Activated CD8-positive, alpha-beta memory T cell treated with anti-CD3 and anti-CD28 coated beads for 36 hours (primary cell): ENCODE data around the gene CH25H. TPM values are rescaled to one million over a fixed set of nuclear protein-coding genes. Genes with fewer than 3 reads are reported as not detected.

Experiments used
- CTCF ChIA-PET: fragments of 350-600 bp; sonication (Branson Sonifier 250); formaldehyde crosslinking; loops from one replicate; lab custom pipeline; 2021; ENCODE audit warnings: antibody characterized with exemption; lab: Charles Lee
- POLR2A ChIA-PET: fragments of 350-600 bp; sonication (Branson Sonifier 250); formaldehyde crosslinking; loops from one replicate; lab custom pipeline; 2021; ENCODE audit warnings: antibody characterized with exemption; lab: Charles Lee
- total RNA-seq, 2 experiments: library from RNA; stranded (reverse); gene quantifications; one replicate each; pipeline ENCODE4 v1.2.3, GENCODE V29; 2021

The CH25H gene
- total RNA-seq, 2 experiments from 2014 or later, result not detected

DNA sequence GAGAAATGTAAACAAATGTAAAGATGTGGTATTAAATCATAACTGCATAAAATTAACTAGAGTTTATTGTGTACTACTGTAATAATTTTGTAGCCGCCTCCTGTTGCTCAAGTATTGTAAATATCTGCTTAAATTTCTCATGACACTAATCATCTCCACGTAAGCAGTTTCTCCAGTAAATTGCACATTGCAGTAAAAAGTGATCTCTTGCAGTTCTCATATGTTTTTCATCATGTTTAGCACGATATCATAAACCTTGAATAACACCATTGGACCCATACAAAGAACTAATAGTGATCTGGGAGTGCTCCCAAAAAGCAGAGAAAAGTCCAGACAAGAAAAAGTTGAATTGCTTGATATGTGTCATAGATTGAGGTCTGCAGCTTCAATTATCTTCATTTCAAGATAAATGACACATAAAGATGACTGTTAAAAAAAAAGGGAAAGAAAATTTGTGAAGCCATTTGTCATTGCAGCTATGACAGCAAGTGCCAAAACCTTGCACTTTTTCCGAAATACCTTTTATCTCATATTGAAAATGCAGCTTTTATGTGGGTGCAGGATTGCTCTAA, 29.2 kb upstream of the CH25H start:
- ChIA-PET POLR2A (no interaction called here), CTCF (no interaction called here)

DNA sequence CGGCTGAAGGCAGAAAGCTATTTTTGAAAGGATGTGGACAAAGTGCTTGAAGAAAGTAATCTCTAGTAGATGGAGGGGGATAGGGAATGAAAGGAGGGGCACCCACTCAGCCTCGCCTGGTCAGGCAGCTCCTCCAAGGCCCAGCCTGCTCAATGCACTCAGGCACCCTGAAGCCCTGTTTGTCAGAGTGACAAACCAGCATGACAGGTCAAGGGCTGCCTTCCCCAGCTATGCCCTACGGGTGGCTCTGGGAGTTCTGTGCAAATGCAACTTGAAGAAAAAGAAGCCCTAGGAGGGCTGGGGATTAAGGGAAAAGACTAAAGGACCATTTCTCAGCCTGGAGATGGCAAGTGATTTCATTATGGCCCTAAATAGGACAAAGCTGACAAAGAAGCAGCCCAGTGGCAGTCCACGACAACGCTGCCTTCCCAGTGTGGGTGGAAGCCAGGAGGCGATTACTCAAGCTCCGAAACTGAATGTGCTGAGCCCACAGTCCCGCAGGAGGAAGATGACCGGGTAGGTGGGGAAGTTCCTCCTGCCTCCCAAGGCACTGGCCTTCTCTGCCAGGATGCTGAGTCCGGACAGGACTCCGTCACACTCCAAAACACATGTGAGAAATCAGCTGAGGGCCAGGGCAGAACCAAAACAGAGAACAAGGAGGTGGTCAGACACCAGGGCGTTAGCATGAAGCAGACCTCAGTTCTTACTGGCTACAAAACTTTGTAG, 28.1 kb upstream of the CH25H start:
- CTCF ChIA-PET, result interaction anchor here (1.5 kb wide), 1 partner anchor 206 kb away, joined by 4 read pairs; no protein-coding TSS in a partner anchor
- POLR2A ChIA-PET, result no interaction called here

DNA sequence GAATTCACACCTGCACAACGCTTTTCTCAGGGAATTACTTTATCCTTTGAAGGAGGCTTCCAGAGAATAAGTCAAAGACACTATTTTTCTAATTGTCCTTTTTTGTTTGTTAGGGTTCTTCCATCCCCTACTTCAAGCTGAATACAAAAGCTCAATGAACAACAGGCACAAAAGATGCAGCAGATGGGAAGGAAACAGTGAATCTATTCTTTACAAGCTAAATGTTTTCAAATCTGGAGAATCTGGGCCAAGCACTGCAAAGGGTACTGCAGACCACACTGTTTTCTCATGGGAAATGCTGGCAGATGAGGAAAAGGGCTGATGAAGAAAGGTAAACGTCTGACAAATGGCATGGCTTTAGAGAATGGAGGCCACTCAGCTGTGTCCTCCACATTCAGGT, 25.9 kb upstream of the CH25H start:
- ChIA-PET CTCF (no interaction called here), POLR2A (no interaction called here)

DNA sequence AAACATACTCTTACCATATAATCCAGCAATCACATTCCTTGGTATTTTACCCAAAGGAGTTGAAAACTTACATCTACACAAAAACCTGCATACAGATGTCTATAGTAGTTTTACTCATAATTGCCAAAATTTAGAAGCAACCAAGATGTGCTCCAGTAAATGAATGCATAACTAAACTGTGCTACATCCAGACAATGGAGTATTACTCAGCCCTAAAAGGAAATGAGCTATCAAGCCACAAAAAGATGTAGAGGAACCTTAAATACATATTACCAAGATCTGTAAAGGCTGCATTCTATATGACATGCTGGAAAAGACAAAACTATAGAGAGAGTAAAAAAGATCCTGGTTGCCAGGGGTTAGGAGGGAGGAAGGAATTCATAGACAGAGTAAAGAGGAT, 21.8 kb upstream of the CH25H start:
- ChIA-PET CTCF (no interaction called here), POLR2A (no interaction called here)

DNA sequence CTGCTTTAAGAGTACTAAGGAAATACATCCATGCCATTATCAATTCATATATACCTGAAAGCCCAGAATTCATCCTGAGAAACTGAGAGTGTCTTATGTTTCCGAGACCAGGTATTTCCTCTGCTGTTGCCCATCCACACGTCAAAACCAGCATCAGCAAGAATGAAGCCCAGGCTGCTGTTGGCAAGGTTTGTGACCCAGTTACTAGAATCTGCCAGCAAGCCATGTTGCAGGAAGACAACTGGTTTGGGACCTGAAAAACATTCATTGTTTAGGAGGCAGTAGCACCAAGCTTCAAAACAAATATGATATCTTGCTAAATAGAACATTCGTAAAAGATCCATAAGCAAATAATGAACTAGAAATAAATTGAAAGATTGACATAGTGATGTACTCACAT, 21.0 kb upstream of the CH25H start:
- ChIA-PET CTCF (no interaction called here), POLR2A (no interaction called here)

DNA sequence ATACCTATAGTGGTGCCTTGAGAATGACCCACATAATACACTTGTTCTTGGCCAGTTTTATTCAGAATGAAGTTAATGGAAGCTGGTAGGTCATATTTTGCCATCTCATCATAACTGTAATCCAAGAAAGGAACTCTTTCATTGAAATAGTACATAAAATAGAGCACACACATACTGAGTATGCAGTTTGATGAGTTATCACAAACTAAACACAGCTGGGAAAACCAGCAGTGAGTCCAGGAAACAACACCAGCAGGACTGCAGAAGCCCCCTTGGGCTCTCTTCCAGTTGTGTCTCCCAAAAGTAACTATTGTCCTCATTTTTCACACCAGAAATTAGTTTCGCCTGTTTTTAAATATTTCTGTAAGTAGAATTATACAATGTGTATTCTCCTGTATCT, 19.8 kb upstream of the CH25H start:
- CTCF ChIA-PET, result no interaction called here
- POLR2A ChIA-PET, result no interaction called here

DNA sequence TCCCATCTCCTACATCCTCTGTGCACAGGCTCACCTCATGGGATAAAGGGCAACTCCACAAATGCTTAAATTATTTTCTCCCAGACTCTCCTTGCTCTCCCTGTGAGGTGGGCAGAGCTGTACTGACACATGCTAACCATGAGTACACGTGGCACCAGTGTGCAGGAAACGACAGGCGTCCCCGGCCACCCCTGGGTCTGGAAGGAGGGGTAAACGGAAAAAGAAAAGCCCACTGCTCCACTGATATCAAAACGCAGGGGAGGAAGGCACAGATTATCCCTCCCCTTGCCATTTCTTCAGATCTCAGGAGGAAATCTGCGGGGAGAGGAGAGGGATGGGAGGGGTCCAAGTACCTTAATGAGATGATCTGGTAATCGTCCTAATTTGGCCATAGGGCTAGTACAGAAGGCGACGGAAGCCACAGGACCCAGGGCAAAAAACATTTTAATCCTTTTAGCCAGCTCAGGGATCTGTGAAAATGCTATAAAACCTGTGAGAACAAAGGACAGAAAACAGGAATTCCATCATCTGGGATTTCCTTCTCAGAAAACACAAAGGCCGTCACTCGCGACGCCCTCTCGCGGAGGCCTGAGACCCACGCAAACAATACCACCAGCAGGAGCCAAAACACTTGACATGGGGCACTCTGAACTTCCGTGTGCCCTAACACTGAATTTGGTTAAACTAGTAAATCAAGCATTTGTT, 17.8 kb upstream of the CH25H start:
- ChIA-PET POLR2A (no interaction called here), CTCF (no interaction called here)

DNA sequence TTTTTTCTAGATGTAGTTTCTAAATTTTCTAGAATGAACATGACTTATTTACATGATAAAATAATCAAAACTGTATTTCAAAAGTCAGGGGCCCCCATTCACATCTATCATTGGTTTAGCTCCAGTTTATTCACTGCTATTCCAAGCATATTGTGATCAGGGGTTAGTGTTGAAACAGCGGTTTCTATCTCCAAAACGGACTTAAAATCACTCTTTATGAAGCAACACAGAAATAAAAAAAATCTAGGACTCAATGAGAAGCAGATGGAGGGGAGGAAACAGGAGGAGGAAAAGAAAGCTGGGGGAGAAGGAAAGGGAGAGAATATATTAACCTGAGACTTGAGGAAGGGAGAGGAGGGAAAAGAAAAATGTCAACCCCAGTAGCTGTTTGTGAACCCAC, 14.8 kb upstream of the CH25H start:
- ChIA-PET POLR2A (no interaction called here), CTCF (no interaction called here)

DNA sequence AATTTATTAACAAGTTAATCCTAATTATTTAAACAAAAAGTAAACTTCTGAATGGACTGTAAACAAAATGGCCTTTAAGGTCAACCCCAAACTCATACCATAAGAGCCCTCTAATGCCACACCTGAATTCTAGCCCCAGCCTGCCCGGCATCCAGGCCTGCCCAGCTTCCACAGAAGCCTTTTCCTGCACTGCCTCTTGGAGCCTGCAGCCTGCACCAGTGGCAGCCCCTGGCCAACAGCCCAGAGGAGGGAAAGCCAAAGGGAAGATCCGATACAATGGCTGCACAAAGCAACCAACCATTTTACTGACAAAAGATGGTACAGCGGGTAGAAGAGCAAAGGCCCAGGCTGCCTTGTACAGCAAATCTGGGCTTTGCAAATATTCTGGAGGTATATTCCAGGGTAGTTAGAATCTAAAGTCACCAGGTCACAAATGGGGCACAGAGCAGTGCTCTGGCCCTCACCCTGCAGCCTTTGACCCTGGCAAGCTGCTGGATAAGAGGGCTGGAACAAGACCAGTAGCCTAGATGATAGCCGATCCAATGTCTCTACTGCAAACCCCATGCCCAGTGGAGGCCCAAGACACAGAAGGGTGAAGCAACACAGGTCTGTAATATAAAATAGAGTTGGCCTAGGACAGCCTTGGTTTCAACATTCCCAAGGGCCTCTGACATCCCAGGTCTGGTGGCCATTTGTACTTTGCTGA, 12.5 kb upstream of the CH25H start:
- POLR2A ChIA-PET, result no interaction called here
- CTCF ChIA-PET, result interaction anchor here (2.3 to 3.0 kb wide), 3 partner anchors 190 to 288 kb away, joined by 8 to 15 read pairs (median 13); no protein-coding TSS in a partner anchor

DNA sequence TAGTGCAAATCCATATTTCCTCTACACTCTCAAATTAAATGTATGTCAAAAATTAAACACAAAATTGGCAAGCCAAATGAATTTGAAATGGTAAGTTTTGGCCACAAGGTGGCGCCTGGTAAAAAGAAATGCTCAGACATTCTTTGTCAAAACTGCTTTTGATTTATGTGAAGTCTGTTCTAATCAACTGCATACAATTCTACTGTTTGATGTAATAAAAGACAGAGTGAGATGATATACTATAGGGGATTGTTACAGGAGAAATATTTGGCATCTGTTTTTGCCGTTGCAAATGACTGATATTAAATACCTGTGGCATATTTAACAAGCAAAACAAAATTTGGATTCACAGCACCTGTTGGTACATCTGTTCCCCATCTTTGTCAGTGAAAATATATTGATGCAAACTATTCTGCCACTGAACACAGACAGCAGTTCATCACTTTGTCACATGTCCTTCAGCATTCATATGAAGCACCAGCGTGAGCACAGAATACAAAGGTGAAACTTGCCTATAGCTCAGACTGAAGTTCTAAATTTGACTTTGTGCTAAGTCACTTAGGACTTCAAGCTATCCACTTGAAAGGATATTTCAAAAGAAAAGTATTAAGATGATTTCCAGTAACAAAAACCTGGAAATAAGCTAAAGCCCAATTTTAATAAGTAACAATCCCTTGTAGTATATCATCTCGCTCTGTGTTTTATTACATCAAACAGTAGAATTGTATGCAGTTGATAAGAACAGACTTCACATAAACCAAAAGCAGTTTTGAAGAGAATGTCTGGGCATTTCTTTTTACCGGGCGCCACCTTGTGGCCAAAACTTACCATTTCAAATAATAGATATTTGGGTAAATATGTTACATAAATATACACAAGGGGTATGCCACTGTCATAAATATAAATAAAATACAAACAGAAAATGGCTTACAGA, 10.2 kb upstream of the CH25H start:
- ChIA-PET CTCF (interaction anchor here (0.9 to 3.0 kb wide), 13 partner anchors 10 to 286 kb away, joined by 3 to 21 read pairs (median 5); partner anchors contain the start of gene CH25H), POLR2A (no interaction called here)

DNA sequence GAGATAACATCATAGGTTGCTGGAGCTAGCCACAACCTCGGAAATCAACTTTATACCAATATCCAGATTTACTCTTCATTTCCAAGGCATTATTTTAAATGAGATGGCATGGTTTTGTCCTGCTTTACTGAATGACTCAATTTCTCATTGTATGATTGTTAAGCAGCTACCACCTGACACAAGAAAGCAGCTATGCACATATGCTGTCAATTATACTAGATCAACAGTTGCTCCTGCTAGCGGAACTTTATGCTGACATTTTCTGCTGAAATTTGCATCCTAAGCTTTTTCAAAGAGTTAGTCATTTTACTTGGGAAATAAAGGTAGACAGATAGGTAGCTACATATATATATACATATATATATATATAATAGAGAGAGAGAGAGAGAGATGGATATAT, 8.9 kb upstream of the CH25H start:
- ChIA-PET CTCF (interaction anchor here (0.7 to 1.8 kb wide), 3 partner anchors 186 to 283 kb away, joined by 3 to 12 read pairs (median 3); no protein-coding TSS in a partner anchor), POLR2A (no interaction called here)

DNA sequence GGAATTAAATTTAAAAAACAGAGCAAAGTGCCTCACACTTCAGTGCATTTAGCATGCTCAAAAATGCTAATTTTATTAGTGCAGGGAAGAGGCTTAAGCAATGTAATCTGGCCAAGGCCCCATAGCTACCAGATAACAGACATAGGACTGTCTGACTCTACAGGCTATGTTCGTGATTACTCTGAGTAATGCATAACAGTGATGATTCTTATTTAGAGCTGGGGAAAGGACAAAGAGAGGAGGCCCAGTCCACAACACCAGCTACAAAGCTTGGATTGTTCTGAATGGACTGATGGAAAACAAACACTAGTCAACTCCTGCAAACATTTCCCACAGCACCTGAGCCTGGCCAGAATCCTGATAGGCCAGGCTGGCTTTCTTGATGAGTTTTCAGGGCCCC, 8.4 kb upstream of the CH25H start:
- ChIA-PET POLR2A (interaction anchor here (0.6 kb wide), 1 partner anchor 242 kb away, joined by 4 read pairs; no protein-coding TSS in a partner anchor), CTCF (interaction anchor here (0.7 to 1.8 kb wide), 3 partner anchors 186 to 282 kb away, joined by 3 to 12 read pairs (median 3); no protein-coding TSS in a partner anchor)

DNA sequence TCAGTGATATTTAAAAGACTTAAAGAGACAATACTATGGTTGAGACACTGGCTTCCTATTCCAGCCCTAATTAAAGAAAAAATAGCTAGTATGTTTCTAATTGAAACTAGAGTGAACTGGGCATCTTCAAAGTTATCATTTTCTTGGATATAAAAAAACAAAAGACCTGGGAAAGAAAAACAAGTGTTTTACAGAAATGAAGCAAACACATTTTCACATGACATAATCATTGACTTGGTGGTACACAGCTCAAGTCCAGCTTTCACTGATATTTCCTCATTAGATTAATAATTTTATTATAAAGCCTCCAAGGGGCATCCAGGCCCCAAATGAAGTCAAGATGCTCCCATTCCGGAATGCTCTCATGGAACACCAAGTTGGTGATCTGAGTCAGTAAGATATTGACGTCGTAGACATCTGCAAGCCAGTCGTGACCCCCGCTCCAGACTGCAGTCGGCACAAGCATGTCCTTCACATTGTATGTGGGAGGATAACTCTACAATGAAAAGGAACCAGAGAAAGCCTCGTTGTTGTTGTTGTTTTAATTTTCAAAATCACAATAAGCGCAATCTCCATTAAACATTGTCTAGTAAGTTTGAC, 7.5 kb upstream of the CH25H start:
- POLR2A ChIA-PET, result interaction anchor here (0.6 kb wide), 1 partner anchor 241 kb away, joined by 4 read pairs; no protein-coding TSS in a partner anchor

DNA sequence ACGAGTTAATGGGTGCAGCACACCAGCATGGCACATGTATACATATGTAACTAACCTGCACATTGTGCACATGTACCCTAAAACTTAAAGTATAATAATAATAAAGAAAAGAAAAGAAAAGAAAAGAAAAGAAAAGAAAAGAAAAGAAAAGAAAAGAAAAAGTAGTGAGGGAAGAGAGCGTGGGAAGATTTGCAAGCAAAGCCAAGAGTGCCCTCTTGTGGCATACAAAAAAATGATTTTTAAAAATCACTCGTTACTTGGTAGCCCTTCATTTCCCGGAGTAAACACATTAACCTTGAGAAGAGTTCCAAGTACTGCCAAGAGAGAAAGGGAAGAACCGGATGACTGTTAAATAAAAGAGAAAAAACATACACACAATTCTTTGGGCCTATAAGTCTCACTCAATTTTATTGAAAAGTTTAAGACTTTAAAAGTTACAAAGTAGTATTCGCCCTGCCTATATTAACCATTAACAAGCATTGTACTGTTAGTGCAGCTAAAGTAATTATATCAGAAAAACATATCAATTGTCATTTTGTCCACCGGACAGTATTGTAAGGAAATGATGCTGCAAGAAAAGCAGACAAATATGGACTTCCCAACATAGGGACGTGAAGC, 6.2 kb upstream of the CH25H start:
- ChIA-PET CTCF (interaction anchor here (1.2 to 1.6 kb wide), 3 partner anchors 181 to 279 kb away, joined by 5 to 9 read pairs (median 6); no protein-coding TSS in a partner anchor), POLR2A (no interaction called here)

More for the DNA sequence above, 7.5 kb upstream of the CH25H start:
- CTCF ChIA-PET, result interaction anchor here (0.7 to 1.8 kb wide), 6 partner anchors 182 to 282 kb away, joined by 3 to 12 read pairs (median 6); no protein-coding TSS in a partner anchor

DNA sequence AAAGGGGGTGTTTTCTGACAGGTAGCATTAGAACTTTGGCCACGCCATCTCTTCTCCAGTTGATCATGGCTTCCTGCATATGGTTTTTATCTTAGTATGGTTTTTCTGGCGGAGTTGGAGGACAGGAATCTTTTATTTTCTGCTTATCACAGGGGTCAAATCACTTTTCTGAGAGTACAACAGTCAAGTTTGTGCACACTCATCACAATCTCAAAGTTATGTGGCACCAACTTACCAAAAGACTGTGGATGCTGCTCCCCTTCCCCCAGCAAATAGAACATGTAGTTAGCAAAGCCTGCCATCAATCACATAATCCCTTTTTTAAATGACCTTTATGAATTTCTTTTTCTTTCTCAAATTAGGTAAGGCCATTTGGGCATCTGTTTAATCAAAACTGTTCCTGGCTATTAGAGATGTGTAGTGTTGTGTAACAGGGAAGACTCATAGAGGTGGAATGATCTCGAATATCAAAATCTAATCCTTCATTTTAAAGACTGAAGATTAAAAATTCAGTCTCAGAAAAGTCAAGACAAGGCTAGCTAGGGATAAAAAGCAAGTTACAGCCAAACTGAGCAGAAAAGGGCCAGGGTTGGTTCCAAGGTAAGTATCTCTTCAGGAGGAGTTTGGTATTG, 3.8 kb upstream of the CH25H start:
- ChIA-PET CTCF (no interaction called here), POLR2A (no interaction called here)

DNA sequence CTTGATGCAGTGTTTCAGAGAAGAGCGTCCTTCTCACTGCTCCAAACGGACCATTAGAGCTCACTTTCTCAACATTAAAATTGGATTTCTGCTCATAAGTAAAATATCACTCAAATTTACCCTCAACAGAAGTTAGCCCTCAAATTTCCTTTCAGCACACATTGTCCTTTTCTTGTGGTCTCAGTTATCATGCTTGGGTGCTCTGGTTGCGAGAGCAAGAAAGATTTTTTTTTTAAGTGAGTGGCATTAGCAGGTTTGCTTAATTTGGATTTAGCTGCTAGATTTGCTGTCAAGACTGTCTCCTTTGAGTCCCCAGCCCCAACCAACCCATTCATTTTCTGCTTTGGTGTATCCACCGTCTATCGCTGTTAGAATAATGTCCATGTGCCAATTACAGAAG, 2.6 kb upstream of the CH25H start:
- ChIA-PET POLR2A (no interaction called here), CTCF (interaction anchor here (1.4 kb wide), 1 partner anchor 180 kb away, joined by 9 read pairs; no protein-coding TSS in a partner anchor)
